ENCODE measurements around the gene LIMA1.

LIMA1 gene

DNA sequence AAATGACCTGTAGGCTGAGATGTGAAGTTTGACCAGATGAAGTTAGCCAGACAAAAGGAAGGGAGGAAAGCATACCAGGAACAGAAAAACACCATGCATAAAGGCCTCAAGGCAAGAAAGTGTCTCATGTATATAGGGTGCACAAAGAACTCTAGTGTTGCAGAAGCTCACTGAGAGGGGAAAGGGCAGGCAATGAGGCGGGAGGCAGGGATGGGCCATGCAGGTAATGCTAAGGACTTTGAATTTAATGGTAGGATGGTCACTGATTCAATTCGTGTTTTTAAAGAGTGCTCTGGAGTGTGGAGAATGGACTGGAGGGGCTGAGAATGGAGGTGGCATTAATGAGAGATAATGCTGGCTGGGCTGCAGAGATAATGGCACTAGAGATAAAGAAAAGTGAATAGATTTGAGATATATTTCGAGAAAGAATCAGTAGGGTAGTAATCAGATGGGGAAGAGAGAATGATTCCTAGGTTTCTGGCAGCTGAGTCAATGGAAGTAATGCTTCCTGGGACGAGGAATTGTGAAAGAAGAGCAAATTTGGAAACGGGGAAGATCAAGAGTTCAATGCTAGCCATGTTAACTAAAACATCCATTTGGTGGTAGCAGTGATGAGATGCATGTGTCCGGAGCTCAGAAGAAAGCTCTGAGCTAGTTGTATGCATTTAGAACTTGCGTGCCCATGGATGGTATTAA is 43.1 kb downstream of the LIMA1 start:
- Mint-ChIP-seq H3K27ac (peak overlapping the region; percentile 58 to 80 (median 64)), H3K27me3 (ENCODE audit: low read depth) (no peaks in the 10 kb centered on the region), H3K9me3 (no peaks in the 10 kb centered on the region), H3K36me3 (ENCODE audit: low read depth) (peaks cover 8% of the 10 kb centered on the region), H3K4me1 (peaks cover 55% of the 10 kb centered on the region), H3K4me3 (peak overlapping the region in 2 of 3 experiments; percentile 6 to 8)
- TF ChIP-seq, protein P1, sequence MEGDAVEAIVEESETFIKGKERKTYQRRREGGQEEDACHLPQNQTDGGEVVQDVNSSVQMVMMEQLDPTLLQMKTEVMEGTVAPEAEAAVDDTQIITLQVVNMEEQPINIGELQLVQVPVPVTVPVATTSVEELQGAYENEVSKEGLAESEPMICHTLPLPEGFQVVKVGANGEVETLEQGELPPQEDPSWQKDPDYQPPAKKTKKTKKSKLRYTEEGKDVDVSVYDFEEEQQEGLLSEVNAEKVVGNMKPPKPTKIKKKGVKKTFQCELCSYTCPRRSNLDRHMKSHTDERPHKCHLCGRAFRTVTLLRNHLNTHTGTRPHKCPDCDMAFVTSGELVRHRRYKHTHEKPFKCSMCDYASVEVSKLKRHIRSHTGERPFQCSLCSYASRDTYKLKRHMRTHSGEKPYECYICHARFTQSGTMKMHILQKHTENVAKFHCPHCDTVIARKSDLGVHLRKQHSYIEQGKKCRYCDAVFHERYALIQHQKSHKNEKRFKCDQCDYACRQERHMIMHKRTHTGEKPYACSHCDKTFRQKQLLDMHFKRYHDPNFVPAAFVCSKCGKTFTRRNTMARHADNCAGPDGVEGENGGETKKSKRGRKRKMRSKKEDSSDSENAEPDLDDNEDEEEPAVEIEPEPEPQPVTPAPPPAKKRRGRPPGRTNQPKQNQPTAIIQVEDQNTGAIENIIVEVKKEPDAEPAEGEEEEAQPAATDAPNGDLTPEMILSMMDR (IDR thresholded peaks at IDR 0.05; ENCODE audit: unreplicated experiment in 3 of 3) = no peak

DNA sequence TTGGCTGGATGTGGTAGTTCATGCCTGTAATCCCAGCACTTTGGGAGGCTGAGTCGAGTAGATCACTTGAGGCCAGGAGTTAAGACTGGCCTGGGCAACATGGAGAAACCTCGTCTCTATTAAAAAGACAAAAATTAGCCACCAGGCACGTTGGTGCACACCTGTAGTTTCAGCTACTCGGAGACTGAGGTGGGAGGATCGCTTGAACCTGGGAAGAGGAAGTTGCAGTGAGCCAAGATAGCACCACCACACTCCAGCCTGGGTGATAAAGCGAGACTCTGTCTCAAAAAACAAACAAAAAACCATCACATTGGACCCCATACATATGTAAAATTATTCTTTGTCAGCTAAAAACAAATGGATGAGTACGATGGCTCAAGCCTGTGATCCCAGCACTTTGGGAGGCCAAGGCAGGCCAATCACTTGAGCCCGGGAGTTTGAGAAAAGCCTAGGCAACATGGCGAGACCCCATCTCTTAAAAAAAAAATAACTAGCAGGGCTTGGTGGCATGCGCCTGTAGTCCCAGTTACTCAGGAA is 43.9 kb downstream of the LIMA1 start:
- Mint-ChIP-seq H3K9me3 (no peaks in the 10 kb centered on the region), H3K27me3 (ENCODE audit: low read depth) (no peaks in the 10 kb centered on the region), H3K4me1 (peaks cover 49% of the 10 kb centered on the region), H3K27ac (peak overlapping the region; percentile 54 to 82 (median 58)), H3K36me3 (ENCODE audit: low read depth) (peaks cover 3% of the 10 kb centered on the region), H3K4me3 (no peak overlapping the region)
- TF ChIP-seq, protein P1 (IDR thresholded peaks at IDR 0.05; ENCODE audit: unreplicated experiment in 3 of 3) = no peak

DNA sequence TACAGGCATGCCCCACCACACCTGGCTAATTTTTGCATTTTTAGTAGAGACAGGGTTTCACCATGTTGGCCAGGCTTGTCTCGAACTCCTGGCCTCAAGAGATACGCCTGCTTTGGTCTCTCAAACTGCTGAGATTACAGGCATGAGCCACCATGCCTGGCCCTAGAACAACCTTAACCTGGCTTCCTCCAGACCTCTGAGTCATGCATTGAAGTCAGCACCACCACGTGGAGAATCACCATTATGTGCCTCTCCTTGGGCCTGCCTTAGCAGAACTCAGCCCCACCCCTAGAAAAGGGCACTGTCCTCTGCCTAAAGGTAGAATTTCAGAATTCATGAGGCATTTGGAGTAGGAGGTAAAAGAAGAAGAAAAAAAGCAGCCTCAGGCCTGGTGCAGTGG is 49.0 kb downstream of the LIMA1 start:
- Mint-ChIP-seq H3K27me3 (ENCODE audit: low read depth) (no peaks in the 10 kb centered on the region), H3K9me3 (no peaks in the 10 kb centered on the region), H3K4me3 (no peak overlapping the region), H3K27ac (no peak overlapping the region), H3K36me3 (ENCODE audit: low read depth) (peaks cover 3% of the 10 kb centered on the region), H3K4me1 (peaks cover 25% of the 10 kb centered on the region)
- TF ChIP-seq, protein P1 (IDR thresholded peaks at IDR 0.05; ENCODE audit: unreplicated experiment in 3 of 3) = no peak

DNA sequence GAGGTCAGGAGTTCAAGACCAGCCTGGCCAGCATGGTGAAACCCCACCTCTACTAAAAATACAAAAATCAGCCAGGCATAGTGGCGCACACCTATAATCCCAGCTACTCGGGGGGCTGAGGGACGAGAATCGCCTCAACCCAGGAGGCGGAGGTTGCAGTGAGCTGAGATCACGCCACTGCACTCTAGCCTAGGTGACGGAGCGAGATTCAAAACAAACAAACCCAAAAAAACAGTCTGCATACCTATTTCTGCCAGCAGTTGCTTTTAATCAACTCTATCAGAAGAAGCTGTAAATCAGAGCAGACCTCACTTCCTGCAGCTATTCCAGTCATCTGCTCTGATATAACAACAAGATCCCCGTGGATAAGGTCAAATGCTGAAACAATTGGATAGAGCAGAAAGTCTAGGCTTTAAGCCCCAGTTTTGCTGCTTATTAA is 50.5 kb downstream of the LIMA1 start:
- Mint-ChIP-seq H3K9me3 (no peaks in the 10 kb centered on the region), H3K4me1 (peaks cover 21% of the 10 kb centered on the region), H3K27ac (peak overlapping the region; percentile 30 to 67 (median 50)), H3K36me3 (ENCODE audit: low read depth) (peaks cover 3% of the 10 kb centered on the region), H3K4me3 (no peak overlapping the region), H3K27me3 (ENCODE audit: low read depth) (no peaks in the 10 kb centered on the region)
- TF ChIP-seq, protein P1 (IDR thresholded peaks at IDR 0.05; ENCODE audit: unreplicated experiment in 3 of 3) = no peak

DNA sequence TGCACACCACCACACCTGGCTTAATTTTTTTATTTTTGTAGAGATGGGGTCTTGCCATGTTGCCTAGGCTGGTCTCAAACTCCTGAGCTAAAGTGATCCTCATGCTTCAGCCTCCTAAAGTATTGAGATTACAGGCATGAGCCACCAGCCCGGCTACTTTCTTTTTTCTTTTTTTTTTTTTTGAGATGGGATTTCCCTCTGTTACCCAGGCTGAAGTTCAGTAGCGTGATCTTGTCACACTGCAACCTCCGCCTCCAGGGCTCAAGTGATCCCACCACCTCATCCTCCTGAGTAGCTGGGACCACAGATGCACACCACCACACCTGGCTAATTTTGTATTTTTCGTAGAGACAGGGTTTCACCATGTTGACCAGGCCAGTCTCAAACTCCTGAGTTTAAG is 51.1 kb downstream of the LIMA1 start:
- TF ChIP-seq, protein P1 (IDR thresholded peaks at IDR 0.05; ENCODE audit: unreplicated experiment in 3 of 3) = no peak
- Mint-ChIP-seq H3K27me3 (ENCODE audit: low read depth) (no peaks in the 10 kb centered on the region), H3K9me3 (no peaks in the 10 kb centered on the region), H3K27ac (no peak overlapping the region), H3K4me1 (peaks cover 17% of the 10 kb centered on the region), H3K36me3 (ENCODE audit: low read depth) (peaks cover 3% of the 10 kb centered on the region), H3K4me3 (no peak overlapping the region)

DNA sequence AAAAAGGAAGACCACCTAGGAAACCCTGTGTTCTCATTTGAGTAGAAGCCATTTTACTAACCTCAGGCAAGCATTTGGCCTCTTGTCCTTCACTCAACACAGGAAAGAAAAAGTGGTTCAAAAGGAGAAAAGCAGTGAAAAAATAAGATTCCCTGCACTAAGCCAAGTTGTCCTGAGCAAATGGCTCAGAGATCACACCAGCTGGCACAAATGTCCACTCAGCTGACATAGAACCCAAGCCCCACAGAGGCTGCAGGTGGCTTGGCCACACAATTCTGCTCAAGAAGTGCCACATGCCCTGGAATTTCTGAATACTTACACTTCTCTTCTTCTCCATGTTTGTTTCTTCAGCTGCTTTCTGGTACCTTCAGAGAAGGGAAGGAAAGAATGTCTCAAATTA is 52.0 kb downstream of the LIMA1 start:
- TF ChIP-seq, protein P1 (IDR thresholded peaks at IDR 0.05; ENCODE audit: unreplicated experiment in 3 of 3) = no peak
- Mint-ChIP-seq H3K4me3 (no peak overlapping the region), H3K9me3 (no peaks in the 10 kb centered on the region), H3K27me3 (ENCODE audit: low read depth) (no peaks in the 10 kb centered on the region), H3K36me3 (ENCODE audit: low read depth) (no peaks in the 10 kb centered on the region), H3K4me1 (peaks cover 16% of the 10 kb centered on the region), H3K27ac (no peak overlapping the region)
